Esophagus squamous epithelium (tissue), 4 donors: Measurements from ENCODE around the gene ATG2A.

Experiments used
- CTCF ChIP-seq, 6 experiments: fragments of 450-650 bp in 4 of 6; fragments of 200-600 bp in 2 of 6; sonication (generic) in 2 of 6; IDR thresholded peaks; one replicate each; pipeline ENCODE4 v1.5.1; 2016 to 2019; ENCODE audit warnings: antibody characterized with exemption in 6 of 6, mild to moderate bottlenecking in 4 of 6, moderate library complexity in 4 of 6
- POLR2A ChIP-seq, 4 donors: fragments of 450-650 bp; IDR thresholded peaks; one replicate each; pipeline ENCODE4 v1.6.1; 2017; ENCODE audit warnings: antibody characterized with exemption in 4 of 4, mild to moderate bottlenecking in 4 of 4, moderate library complexity in 3 of 4

- TF ChIP-seq CTCF (IDR thresholded peaks at IDR 0.05) (no peak), POLR2A (IDR thresholded peaks at IDR 0.05) (no peak)
Observed at GRCh38 chr11:64900263-64900678, 16.7 kb downstream of the ATG2A start.
